ENCODE data around the gene DTX3. TPM values are rescaled to one million over a fixed set of nuclear protein-coding genes. Genes with fewer than 3 reads are reported as not detected.

The DTX3 gene
- total RNA-seq, 1 experiment from 2014 or later, result 23.1 TPM

GRCh38 chr12:57606821-57607220, 2.2 kb downstream of the DTX3 start:
- CTCF ChIA-PET, result interaction anchor here (0.6 kb wide), 1 partner anchor 263 kb away, joined by 5 read pairs; no protein-coding TSS in a partner anchor
- TF ChIP-seq, protein P1, sequence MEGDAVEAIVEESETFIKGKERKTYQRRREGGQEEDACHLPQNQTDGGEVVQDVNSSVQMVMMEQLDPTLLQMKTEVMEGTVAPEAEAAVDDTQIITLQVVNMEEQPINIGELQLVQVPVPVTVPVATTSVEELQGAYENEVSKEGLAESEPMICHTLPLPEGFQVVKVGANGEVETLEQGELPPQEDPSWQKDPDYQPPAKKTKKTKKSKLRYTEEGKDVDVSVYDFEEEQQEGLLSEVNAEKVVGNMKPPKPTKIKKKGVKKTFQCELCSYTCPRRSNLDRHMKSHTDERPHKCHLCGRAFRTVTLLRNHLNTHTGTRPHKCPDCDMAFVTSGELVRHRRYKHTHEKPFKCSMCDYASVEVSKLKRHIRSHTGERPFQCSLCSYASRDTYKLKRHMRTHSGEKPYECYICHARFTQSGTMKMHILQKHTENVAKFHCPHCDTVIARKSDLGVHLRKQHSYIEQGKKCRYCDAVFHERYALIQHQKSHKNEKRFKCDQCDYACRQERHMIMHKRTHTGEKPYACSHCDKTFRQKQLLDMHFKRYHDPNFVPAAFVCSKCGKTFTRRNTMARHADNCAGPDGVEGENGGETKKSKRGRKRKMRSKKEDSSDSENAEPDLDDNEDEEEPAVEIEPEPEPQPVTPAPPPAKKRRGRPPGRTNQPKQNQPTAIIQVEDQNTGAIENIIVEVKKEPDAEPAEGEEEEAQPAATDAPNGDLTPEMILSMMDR (IDR thresholded peaks at IDR 0.05; ENCODE audit: unreplicated experiment), result no peak
- intact Hi-C loops (cut with micrococcal nuclease; ENCODE audit: unreplicated experiment), result no loop called here
- no peak overlapping the region for H3K27ac Mint-ChIP-seq (ENCODE audit: unreplicated experiment)
- DNase-seq, result no peak
- no peaks in the 10 kb centered on the region for H3K9me3 Mint-ChIP-seq (ENCODE audit: low read depth, unreplicated experiment)
- no TSS peak for BruUV-seq (replicated peaks)
- peaks cover 16% of the 10 kb centered on the region for H3K27me3 Mint-ChIP-seq (ENCODE audit: unreplicated experiment)
- H3K36me3 Mint-ChIP-seq (ENCODE audit: insufficient read depth, unreplicated experiment), result peaks cover 23% of the 10 kb centered on the region
- H3K4me1 Mint-ChIP-seq (ENCODE audit: low read depth, unreplicated experiment), result peaks cover 8% of the 10 kb centered on the region
- no peak overlapping the region for H3K4me3 Mint-ChIP-seq (ENCODE audit: low read depth, unreplicated experiment)

GRCh38 chr12:57607958-57608663, 3.5 kb downstream of the DTX3 start:
- CTCF ChIA-PET, result no interaction called here
- no peak for DNase-seq
- Mint-ChIP-seq H3K9me3 (ENCODE audit: low read depth, unreplicated experiment) (no peaks in the 10 kb centered on the region), H3K36me3 (ENCODE audit: insufficient read depth, unreplicated experiment) (peaks cover 23% of the 10 kb centered on the region), H3K27ac (ENCODE audit: unreplicated experiment) (no peak overlapping the region), H3K4me3 (ENCODE audit: low read depth, unreplicated experiment) (no peak overlapping the region), H3K4me1 (ENCODE audit: low read depth, unreplicated experiment) (peaks cover 8% of the 10 kb centered on the region), H3K27me3 (ENCODE audit: unreplicated experiment) (peaks cover 29% of the 10 kb centered on the region)
- intact Hi-C loops (cut with micrococcal nuclease; ENCODE audit: unreplicated experiment), result no loop called here
- TF ChIP-seq, protein P1 (IDR thresholded peaks at IDR 0.05; ENCODE audit: unreplicated experiment), result no peak
- no TSS peak for BruUV-seq (replicated peaks)

- no peak for DNase-seq
- H3K27ac Mint-ChIP-seq (ENCODE audit: unreplicated experiment), result no peak overlapping the region
- peaks cover 40% of the 10 kb centered on the region for H3K27me3 Mint-ChIP-seq (ENCODE audit: unreplicated experiment)
- TF ChIP-seq, protein P1 (IDR thresholded peaks at IDR 0.05; ENCODE audit: unreplicated experiment), result no peak
- peaks cover 16% of the 10 kb centered on the region for H3K36me3 Mint-ChIP-seq (ENCODE audit: insufficient read depth, unreplicated experiment)
- H3K4me3 Mint-ChIP-seq (ENCODE audit: low read depth, unreplicated experiment), result no peak overlapping the region
- BruUV-seq (replicated peaks), result no TSS peak
- intact Hi-C loops (cut with micrococcal nuclease; ENCODE audit: unreplicated experiment), result no loop called here
- no peaks in the 10 kb centered on the region for H3K9me3 Mint-ChIP-seq (ENCODE audit: low read depth, unreplicated experiment)
- CTCF ChIA-PET, result no interaction called here
- H3K4me1 Mint-ChIP-seq (ENCODE audit: low read depth, unreplicated experiment), result peaks cover 8% of the 10 kb centered on the region
Measured at GRCh38 chr12:57609101-57609780, 4.6 kb downstream of the DTX3 start.

GRCh38 chr12:57609781-57610553, 5.3 kb downstream of the DTX3 start:
- no peak overlapping the region for H3K27ac Mint-ChIP-seq (ENCODE audit: unreplicated experiment)

More at GRCh38 chr12:57609781-57610553, 5.3 kb downstream of the DTX3 start:
- no peak for DNase-seq
- H3K27me3 Mint-ChIP-seq (ENCODE audit: unreplicated experiment), result peaks cover 47% of the 10 kb centered on the region
- TF ChIP-seq, protein P1 (IDR thresholded peaks at IDR 0.05; ENCODE audit: unreplicated experiment), result no peak
- peaks cover 8% of the 10 kb centered on the region for H3K36me3 Mint-ChIP-seq (ENCODE audit: insufficient read depth, unreplicated experiment)
- CTCF ChIA-PET, result no interaction called here
- BruUV-seq (replicated peaks), result no TSS peak
- no peaks in the 10 kb centered on the region for H3K9me3 Mint-ChIP-seq (ENCODE audit: low read depth, unreplicated experiment)
- H3K4me1 Mint-ChIP-seq (ENCODE audit: low read depth, unreplicated experiment), result peaks cover 8% of the 10 kb centered on the region
- intact Hi-C loops (cut with micrococcal nuclease; ENCODE audit: unreplicated experiment), result no loop called here
- peak overlapping the region; percentile 59 for H3K4me3 Mint-ChIP-seq (ENCODE audit: low read depth, unreplicated experiment)

Data from Calu3 (cell line).